ENCODE results near the gene FGF19.
A peak's percentile ranks its signal among the peaks of the same experiment; 100 is the strongest.
"Not testable (repeated sequence)": the region's sequence is repeated elsewhere in the genome, so short reads cannot be mapped to it uniquely, and the experiment has no call there.

The FGF19 gene

DNA sequence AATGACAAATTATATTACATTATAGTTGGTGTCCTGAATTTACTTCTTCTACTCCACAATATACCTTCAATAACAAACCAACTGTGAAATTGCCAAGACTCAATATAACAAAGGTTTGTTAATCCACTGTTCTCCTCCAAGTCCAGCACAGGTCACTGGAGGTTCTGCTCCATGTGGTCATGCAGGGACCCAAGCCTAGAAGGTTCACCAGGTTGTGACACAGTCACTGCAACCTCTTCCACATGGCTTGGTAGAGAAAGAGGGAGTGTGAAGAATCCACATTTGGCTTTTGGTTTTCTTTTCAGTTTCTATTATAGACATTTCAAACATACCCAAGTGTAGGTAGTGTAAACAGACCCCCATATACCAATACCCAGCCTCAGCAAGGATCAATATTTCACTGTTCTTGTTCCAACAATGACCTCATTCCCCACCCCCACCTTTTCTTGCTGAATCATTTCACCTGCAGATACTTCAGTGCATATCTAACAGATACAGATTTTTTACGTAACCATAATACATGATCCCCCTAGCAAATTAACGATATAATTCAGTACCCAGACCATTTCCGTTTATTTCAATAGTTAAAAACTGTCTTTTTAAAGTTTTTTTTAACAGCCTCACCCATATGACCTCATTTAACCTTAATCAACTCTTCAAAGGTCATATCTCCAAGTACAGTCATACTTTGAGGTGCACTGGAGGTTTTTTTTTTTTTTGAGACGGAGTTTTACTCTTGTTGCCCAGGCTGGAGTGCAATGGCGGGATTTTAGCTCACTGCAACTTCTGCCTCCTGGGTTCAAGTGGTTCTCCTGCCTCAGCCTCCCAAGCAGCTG is 14.1 kb downstream of the FGF19 start:
- H3K9ac ChIP-seq (ENCODE audit: low read depth, low read length) = no peak overlapping the region
- H3K27me3 ChIP-seq (ENCODE audit: control insufficient read depth, insufficient read depth, low read length) = peaks cover 8% of the 10 kb centered on the region
- no peaks in the 10 kb centered on the region for H3K9me3 ChIP-seq (ENCODE audit: control insufficient read depth, insufficient read depth, low read length)
- H3K4me3 ChIP-seq (ENCODE audit: low read depth, low read length) = no peak overlapping the region
- no peaks in the 10 kb centered on the region for H3K4me1 ChIP-seq (ENCODE audit: control insufficient read depth, insufficient read depth, low read length)
- H3K36me3 ChIP-seq (ENCODE audit: control insufficient read depth, insufficient read depth, low read length) = no peaks in the 10 kb centered on the region

- not testable (repeated sequence) for H3K9me3 ChIP-seq (ENCODE audit: control insufficient read depth, insufficient read depth, low read length); H3K36me3 ChIP-seq (ENCODE audit: control insufficient read depth, insufficient read depth, low read length); H3K9ac ChIP-seq (ENCODE audit: low read depth, low read length); H3K27me3 ChIP-seq (ENCODE audit: control insufficient read depth, insufficient read depth, low read length); H3K4me1 ChIP-seq (ENCODE audit: control insufficient read depth, insufficient read depth, low read length); H3K4me3 ChIP-seq (ENCODE audit: low read depth, low read length)
Measured at GRCh38 chr11:69687969-69688771, 15.7 kb downstream of the FGF19 start.

- Histone ChIP-seq H3K9ac (ENCODE audit: low read depth, low read length) (no peak overlapping the region), H3K27me3 (ENCODE audit: control insufficient read depth, insufficient read depth, low read length) (peaks cover 8% of the 10 kb centered on the region), H3K9me3 (ENCODE audit: control insufficient read depth, insufficient read depth, low read length) (no peaks in the 10 kb centered on the region), H3K4me3 (ENCODE audit: low read depth, low read length) (no peak overlapping the region), H3K36me3 (ENCODE audit: control insufficient read depth, insufficient read depth, low read length) (no peaks in the 10 kb centered on the region), H3K4me1 (ENCODE audit: control insufficient read depth, insufficient read depth, low read length) (no peaks in the 10 kb centered on the region)
Measured at GRCh38 chr11:69686856-69687255, 17.0 kb downstream of the FGF19 start.

GRCh38 chr11:69686452-69686851 is 17.4 kb downstream of the FGF19 start:
- Histone ChIP-seq H3K9me3 (ENCODE audit: control insufficient read depth, insufficient read depth, low read length) (no peaks in the 10 kb centered on the region), H3K36me3 (ENCODE audit: control insufficient read depth, insufficient read depth, low read length) (no peaks in the 10 kb centered on the region), H3K4me3 (ENCODE audit: low read depth, low read length) (no peak overlapping the region), H3K27me3 (ENCODE audit: control insufficient read depth, insufficient read depth, low read length) (peaks cover 8% of the 10 kb centered on the region), H3K4me1 (ENCODE audit: control insufficient read depth, insufficient read depth, low read length) (no peaks in the 10 kb centered on the region), H3K9ac (ENCODE audit: low read depth, low read length) (no peak overlapping the region)

GRCh38 chr11:69685348-69685747 is 18.5 kb downstream of the FGF19 start:
- H3K27me3 ChIP-seq (ENCODE audit: control insufficient read depth, insufficient read depth, low read length) = peaks cover 8% of the 10 kb centered on the region
- H3K4me1 ChIP-seq (ENCODE audit: control insufficient read depth, insufficient read depth, low read length) = no peaks in the 10 kb centered on the region
- H3K36me3 ChIP-seq (ENCODE audit: control insufficient read depth, insufficient read depth, low read length) = no peaks in the 10 kb centered on the region
- no peaks in the 10 kb centered on the region for H3K9me3 ChIP-seq (ENCODE audit: control insufficient read depth, insufficient read depth, low read length)
- H3K9ac ChIP-seq (ENCODE audit: low read depth, low read length) = no peak overlapping the region
- H3K4me3 ChIP-seq (ENCODE audit: low read depth, low read length) = peak overlapping the region; percentile 24

GRCh38 chr11:69684651-69685050 is 19.2 kb downstream of the FGF19 start:
- Histone ChIP-seq H3K4me3 (ENCODE audit: low read depth, low read length) (no peak overlapping the region), H3K9me3 (ENCODE audit: control insufficient read depth, insufficient read depth, low read length) (no peaks in the 10 kb centered on the region), H3K9ac (ENCODE audit: low read depth, low read length) (no peak overlapping the region), H3K36me3 (ENCODE audit: control insufficient read depth, insufficient read depth, low read length) (no peaks in the 10 kb centered on the region), H3K4me1 (ENCODE audit: control insufficient read depth, insufficient read depth, low read length) (no peaks in the 10 kb centered on the region), H3K27me3 (ENCODE audit: control insufficient read depth, insufficient read depth, low read length) (peaks cover 8% of the 10 kb centered on the region)

- peaks cover 8% of the 10 kb centered on the region for H3K27me3 ChIP-seq (ENCODE audit: control insufficient read depth, insufficient read depth, low read length)
- no peak overlapping the region for H3K9ac ChIP-seq (ENCODE audit: low read depth, low read length)
- no peaks in the 10 kb centered on the region for H3K9me3 ChIP-seq (ENCODE audit: control insufficient read depth, insufficient read depth, low read length)
- H3K36me3 ChIP-seq (ENCODE audit: control insufficient read depth, insufficient read depth, low read length) = no peaks in the 10 kb centered on the region
- no peaks in the 10 kb centered on the region for H3K4me1 ChIP-seq (ENCODE audit: control insufficient read depth, insufficient read depth, low read length)
- H3K4me3 ChIP-seq (ENCODE audit: low read depth, low read length) = no peak overlapping the region
Measured at GRCh38 chr11:69683764-69684333, 20.0 kb downstream of the FGF19 start.

DNA sequence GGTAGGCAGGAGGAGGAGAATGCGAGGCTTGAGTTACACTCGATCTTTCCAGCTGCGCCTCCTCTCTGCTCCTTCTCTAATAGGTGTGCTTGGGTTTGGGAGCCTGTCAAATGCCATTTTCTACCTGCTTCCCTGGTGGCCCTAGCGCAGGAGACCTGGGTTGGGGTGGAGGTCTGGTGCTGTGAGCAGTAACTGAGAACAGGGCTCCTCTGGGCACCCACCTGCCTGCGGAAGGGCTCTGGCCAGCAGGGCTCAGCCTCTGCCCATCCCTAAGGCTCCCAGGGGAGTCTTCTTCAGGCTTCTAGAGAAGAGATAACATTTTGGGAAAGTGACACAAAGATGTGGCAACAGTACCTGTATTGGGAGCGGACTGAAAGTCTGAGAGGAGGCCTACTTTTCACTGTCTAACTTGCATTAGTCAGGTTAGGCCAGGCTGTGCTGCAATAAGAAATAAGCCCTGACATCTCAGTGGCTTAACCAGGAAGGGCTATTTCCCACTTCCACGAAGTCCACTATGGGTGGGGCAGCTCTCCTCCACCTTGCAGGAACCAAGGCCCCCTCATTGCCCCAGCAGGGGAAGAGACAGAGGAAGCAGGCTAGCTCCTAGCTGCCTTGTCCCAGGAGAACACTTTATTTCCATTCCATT is 21.0 kb downstream of the FGF19 start:
- H3K4me3 ChIP-seq (ENCODE audit: low read depth, low read length) = no peak overlapping the region
- no peak overlapping the region for H3K9ac ChIP-seq (ENCODE audit: low read depth, low read length)
- H3K4me1 ChIP-seq (ENCODE audit: control insufficient read depth, insufficient read depth, low read length) = no peaks in the 10 kb centered on the region
- peaks cover 8% of the 10 kb centered on the region for H3K27me3 ChIP-seq (ENCODE audit: control insufficient read depth, insufficient read depth, low read length)
- no peaks in the 10 kb centered on the region for H3K36me3 ChIP-seq (ENCODE audit: control insufficient read depth, insufficient read depth, low read length)
- H3K9me3 ChIP-seq (ENCODE audit: control insufficient read depth, insufficient read depth, low read length) = no peaks in the 10 kb centered on the region

DNA sequence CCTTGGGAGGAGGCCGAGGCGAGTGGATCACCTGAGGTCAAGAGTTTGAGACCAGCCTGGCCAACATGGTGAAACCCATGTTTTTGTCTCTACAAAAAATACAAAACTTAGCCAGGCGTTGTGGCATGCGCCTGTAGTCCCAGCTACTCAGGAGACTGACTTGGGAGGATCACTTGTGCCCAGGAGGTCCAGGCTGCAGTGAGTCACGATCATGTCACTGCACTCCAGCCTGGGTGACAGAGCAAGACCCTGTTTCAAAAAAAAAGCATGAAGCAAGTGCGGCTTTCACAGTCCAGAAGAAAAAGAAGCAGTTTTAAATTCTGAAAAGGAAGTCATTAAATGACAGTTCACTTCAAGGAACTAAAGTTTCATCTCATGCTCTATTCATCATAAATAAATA is 21.6 kb downstream of the FGF19 start:
- Histone ChIP-seq H3K36me3 (ENCODE audit: control insufficient read depth, insufficient read depth, low read length) (no peaks in the 10 kb centered on the region), H3K9ac (ENCODE audit: low read depth, low read length) (no peak overlapping the region), H3K27me3 (ENCODE audit: control insufficient read depth, insufficient read depth, low read length) (peaks cover 8% of the 10 kb centered on the region), H3K4me1 (ENCODE audit: control insufficient read depth, insufficient read depth, low read length) (no peaks in the 10 kb centered on the region), H3K9me3 (ENCODE audit: control insufficient read depth, insufficient read depth, low read length) (no peaks in the 10 kb centered on the region), H3K4me3 (ENCODE audit: low read depth, low read length) (no peak overlapping the region)

DNA sequence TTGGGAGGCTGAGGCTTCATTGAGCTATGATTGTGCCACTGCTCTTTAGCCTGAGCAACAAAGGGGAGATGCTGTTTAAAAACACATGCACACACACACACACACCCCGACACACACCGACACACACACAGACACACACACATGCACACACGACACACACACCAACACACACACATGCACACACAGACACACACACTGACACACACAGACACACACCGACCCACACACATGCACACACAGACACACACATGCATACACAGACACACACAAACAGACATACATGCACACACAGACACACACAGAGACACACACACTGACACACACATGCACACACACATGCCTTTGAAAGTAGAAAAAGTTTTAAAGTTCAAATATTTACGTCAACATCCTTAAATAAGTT is 23.1 kb downstream of the FGF19 start:
- Histone ChIP-seq H3K4me3 (ENCODE audit: low read depth, low read length) (no peak overlapping the region), H3K4me1 (ENCODE audit: control insufficient read depth, insufficient read depth, low read length) (no peaks in the 10 kb centered on the region), H3K36me3 (ENCODE audit: control insufficient read depth, insufficient read depth, low read length) (no peaks in the 10 kb centered on the region), H3K9ac (ENCODE audit: low read depth, low read length) (no peak overlapping the region), H3K9me3 (ENCODE audit: control insufficient read depth, insufficient read depth, low read length) (no peaks in the 10 kb centered on the region), H3K27me3 (ENCODE audit: control insufficient read depth, insufficient read depth, low read length) (peaks cover 7% of the 10 kb centered on the region)

DNA sequence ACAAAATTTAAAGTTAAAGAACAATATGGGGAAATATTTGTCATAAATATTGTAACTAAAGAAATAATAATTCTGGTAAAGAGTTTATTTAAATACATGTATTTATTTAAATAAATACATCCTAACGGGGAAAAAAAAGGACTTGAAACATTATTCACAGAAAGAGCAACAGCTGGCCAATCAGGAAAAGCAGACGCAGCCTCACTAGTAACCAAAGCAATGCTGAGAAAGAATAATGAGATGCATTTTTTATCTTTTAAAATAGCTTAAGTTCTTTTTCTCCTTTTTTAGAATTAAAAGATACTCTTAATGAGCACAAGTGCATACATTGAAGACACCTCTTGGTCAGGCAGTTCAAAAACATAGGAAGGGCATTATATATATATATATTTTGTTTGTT is 26.1 kb downstream of the FGF19 start:
- Histone ChIP-seq H3K9me3 (ENCODE audit: control insufficient read depth, insufficient read depth, low read length) (no peaks in the 10 kb centered on the region), H3K36me3 (ENCODE audit: control insufficient read depth, insufficient read depth, low read length) (no peaks in the 10 kb centered on the region), H3K4me3 (ENCODE audit: low read depth, low read length) (no peak overlapping the region), H3K4me1 (ENCODE audit: control insufficient read depth, insufficient read depth, low read length) (no peaks in the 10 kb centered on the region), H3K9ac (ENCODE audit: low read depth, low read length) (no peak overlapping the region), H3K27me3 (ENCODE audit: control insufficient read depth, insufficient read depth, low read length) (no peaks in the 10 kb centered on the region)
